ACC112 (cell line): ENCODE measurements around the gene RPL31.

Experiments used
- H2AFZ ChIP-seq: fragments of 200-600 bp; sonication (generic); one replicate; pipeline ENCODE4 v1.6.0; 2017; ENCODE audit warnings: antibody characterized with exemption, low read length; ENCODE audit not compliant: unreplicated experiment
- H3K27ac ChIP-seq: fragments of 200-600 bp; sonication (generic); 2 replicates; pipeline ENCODE4 v1.5.1; 2014; ENCODE audit warnings: low read depth, mild to moderate bottlenecking, antibody characterized with exemption, low read length, moderate library complexity
- H3K27me3 ChIP-seq: fragments of 200-600 bp; sonication (generic); 2 replicates; pipeline ENCODE4 v1.6.1; 2014; ENCODE audit warnings: mild to moderate bottlenecking, antibody characterized with exemption, low read length, moderate library complexity, mixed read lengths; ENCODE audit not compliant: insufficient read depth
- H3K36me3 ChIP-seq: fragments of 200-600 bp; sonication (generic); 2 replicates; pipeline ENCODE4 v1.6.1; 2016; ENCODE audit warnings: mild to moderate bottlenecking, antibody characterized with exemption, low read length, moderate library complexity, mixed read lengths; ENCODE audit not compliant: insufficient read depth
- H3K4me1 ChIP-seq: fragments of 200-600 bp; sonication (generic); one replicate; pipeline ENCODE4 v1.6.1; 2016; ENCODE audit warnings: low read length, mixed read lengths; ENCODE audit not compliant: insufficient read depth, unreplicated experiment, control insufficient read depth
- H3K4me3 ChIP-seq: fragments of 200-600 bp; sonication (generic); 2 replicates; pipeline ENCODE4 v1.5.1; 2014; ENCODE audit warnings: mild to moderate bottlenecking, low read depth, low read length
- H3K79me2 ChIP-seq: fragments of 200-600 bp; sonication (generic); one replicate; pipeline ENCODE4 v1.6.0; 2016; ENCODE audit warnings: low read length; ENCODE audit not compliant: control insufficient read depth, unreplicated experiment, insufficient read depth

The RPL31 gene

DNA sequence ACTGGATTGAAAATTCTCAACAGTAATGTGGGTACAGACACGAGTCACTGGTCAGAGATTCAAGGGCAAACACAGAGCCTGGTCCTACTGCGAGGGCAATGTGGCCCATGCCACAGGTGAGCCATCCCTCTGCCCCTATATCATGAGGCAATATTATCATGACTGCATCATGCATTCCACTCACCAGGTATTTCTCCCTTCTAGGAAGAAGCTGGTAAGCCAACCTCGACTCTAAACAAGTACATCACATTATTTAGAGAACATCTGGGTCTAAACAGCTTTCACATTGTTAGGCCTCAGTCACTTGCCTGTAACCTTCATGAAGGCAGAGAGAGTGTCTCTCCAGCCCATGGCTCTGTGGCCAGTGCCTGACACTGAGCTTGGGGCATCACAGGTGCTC is 14.6 kb upstream of the RPL31 start:
- Histone ChIP-seq H3K27ac (no peak overlapping the region), H3K4me1 (no peaks in the 10 kb centered on the region), H3K79me2 (no peaks in the 10 kb centered on the region), H2AFZ (no peak overlapping the region), H3K27me3 (no peaks in the 10 kb centered on the region), H3K4me3 (no peak overlapping the region), H3K36me3 (no peaks in the 10 kb centered on the region)

DNA sequence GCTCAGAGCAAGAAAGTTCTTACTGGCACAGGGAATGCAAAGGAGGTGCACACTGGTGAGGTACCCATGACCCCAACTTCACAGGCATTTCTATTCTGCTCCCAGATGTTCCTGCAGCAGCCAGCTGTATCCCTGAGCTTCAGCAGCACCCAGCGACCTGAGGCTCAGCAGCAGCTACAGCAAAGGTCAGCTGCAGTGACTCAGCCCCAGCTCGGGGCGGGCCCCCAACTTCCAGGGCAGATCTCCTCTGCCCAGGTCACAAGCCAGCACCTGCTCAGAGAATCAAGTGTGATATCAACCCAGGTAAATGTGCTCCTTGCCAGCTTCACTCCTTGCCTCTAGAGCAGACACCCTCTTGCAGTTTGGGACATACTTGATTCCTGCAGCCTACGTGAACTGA is 14.1 kb upstream of the RPL31 start:
- Histone ChIP-seq H3K27me3 (no peaks in the 10 kb centered on the region), H2AFZ (no peak overlapping the region), H3K79me2 (no peaks in the 10 kb centered on the region), H3K4me1 (no peaks in the 10 kb centered on the region), H3K4me3 (no peak overlapping the region), H3K27ac (no peak overlapping the region), H3K36me3 (no peaks in the 10 kb centered on the region)

DNA sequence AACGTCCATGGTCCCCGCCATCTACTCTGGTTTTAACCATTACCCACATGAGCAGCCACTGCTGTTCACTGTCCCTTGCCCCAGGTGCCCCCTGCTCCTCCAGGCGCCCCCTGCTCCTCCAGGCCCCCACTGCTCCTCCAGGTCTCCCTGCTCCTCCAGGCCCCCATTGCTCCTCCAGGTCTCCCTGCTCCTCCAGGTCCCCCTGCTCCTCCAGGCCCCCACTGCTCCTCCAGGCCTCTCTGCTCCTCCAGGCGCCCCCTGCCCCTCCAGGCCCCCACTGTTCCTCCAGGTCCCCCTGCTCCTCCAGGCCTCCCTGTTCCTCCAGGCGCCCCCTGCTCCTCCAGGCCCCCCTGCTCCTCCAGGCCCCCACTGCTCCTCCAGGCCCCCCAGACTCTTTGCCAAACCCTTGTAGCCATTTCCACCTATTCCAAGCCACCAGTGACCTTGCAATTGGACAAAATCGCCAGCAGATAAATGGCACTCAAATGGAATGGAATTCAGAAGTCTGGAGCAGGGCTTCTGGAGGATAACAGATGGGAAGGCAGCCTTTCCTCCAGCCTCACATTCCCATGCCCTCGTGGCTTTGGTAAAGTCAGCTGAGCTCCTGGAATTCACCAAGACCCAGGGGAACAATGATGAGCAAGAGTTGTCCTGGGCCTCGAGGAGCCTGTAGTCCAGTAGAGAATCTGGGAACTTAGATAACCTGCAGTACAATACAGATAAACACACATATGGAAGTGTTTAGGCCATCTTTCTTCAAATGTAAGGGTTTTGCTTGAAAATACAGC is 13.3 kb upstream of the RPL31 start:
- Histone ChIP-seq H3K4me1 (no peaks in the 10 kb centered on the region), H3K27me3 (no peaks in the 10 kb centered on the region), H2AFZ (no peak overlapping the region)

DNA sequence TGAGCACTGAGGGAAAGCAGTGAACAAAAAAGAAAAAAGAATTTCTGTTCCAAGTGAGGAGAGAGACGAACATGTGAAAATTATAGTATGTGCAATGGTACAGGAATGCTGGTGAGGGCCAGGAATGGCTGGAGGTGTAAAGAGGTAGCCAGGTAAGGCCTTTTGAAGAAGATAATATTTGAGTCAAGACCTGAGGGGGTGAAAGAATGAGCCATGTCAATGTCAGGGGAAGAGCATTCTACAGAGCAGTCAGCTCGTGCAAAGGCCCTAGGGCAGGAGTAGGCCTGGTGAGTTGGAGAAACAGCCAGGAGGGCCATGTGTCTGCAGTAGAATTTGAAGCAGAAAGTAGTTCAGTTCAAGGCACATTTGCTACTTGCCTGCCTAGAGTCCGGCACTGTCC is 12.4 kb upstream of the RPL31 start:
- no peaks in the 10 kb centered on the region for H3K36me3 ChIP-seq
- H3K4me3 ChIP-seq: no peak overlapping the region
- H3K27ac ChIP-seq: no peak overlapping the region
- no peaks in the 10 kb centered on the region for H3K27me3 ChIP-seq
- no peaks in the 10 kb centered on the region for H3K4me1 ChIP-seq
- no peak overlapping the region for H2AFZ ChIP-seq
- no peaks in the 10 kb centered on the region for H3K79me2 ChIP-seq

More for the DNA sequence above, 13.3 kb upstream of the RPL31 start:
- H3K27ac ChIP-seq: no peak overlapping the region
- H3K4me3 ChIP-seq: no peak overlapping the region
- no peaks in the 10 kb centered on the region for H3K79me2 ChIP-seq
- H3K36me3 ChIP-seq: no peaks in the 10 kb centered on the region

DNA sequence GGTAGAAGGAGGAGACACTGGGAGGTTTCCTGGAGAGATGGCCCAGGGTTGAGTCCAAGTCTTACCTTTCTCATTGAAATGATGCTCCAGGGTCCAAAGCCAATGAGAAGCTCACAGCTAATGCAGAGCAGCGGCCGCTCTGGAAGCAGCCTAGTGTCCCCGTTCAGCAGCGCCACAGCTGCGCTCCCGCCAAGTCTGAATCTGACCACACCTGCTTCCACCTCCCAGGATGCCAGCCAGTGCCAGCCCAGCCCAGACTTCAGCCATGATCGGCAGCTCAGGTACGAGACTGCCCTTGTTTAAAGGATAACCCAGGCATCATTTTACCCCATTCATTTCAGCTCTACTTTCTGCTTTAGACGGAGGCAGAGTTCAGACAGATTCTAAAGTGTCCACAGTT is 11.9 kb upstream of the RPL31 start:
- no peak overlapping the region for H3K27ac ChIP-seq
- H3K79me2 ChIP-seq: no peaks in the 10 kb centered on the region
- H2AFZ ChIP-seq: no peak overlapping the region
- H3K4me1 ChIP-seq: no peaks in the 10 kb centered on the region
- H3K36me3 ChIP-seq: no peaks in the 10 kb centered on the region
- H3K4me3 ChIP-seq: no peak overlapping the region
- no peaks in the 10 kb centered on the region for H3K27me3 ChIP-seq

DNA sequence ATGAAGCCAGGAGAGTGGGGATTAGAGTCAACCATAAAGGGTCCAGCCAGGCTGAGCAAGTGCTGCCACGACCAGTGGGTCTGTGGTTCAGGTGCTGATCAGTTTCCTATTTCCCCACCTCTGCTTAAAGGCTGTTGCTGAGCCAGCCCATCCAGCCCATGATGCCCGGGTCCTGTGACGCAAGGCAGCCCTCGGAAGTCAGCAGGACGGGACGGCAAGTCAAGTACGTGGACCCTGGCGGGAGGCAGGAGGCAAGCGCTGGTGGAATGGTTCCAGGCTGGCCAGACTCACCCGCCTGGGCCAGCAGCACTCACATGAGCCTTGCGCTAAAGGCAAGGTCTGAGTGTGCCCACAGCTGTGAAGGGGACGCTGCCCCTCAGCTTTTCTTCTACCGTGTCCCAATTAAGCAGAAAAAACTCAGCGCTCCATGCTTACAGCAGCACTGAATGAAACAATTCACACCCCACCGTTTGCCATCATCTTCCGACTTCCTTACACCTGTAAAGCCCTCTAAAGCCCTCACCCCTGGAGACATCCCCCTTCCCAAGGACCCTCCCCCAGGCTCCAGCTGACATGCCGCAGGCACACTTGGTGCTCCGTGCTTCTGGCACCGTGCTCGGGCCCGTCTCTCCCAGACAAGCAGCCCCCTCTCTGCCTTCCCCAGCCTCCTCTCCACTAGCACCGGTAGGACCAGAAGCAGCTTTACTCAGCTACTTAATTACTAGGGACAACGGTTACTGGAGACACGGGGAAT is 11.3 kb upstream of the RPL31 start:
- Histone ChIP-seq H3K27me3 (no peaks in the 10 kb centered on the region), H3K4me3 (no peak overlapping the region), H3K79me2 (no peaks in the 10 kb centered on the region), H3K36me3 (no peaks in the 10 kb centered on the region), H3K27ac (no peak overlapping the region), H2AFZ (no peak overlapping the region), H3K4me1 (no peaks in the 10 kb centered on the region)

DNA sequence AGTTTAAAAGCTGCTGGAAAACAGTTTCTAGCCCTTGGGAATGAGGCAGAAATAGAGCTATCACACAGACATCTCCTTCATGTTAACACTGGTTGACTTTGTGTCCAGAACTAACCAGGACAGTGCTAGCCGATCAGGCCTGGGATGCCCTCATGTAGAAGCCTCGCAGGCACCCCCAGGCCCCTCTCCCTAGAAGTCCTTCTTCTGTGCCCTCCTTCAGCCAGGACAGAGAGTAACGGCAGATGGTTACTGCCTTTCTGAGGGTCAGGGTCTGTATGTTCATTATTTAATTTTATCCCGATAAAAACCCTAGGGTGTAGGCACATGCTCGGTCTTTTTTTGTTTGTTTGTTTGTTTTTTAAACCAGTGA is 10.7 kb upstream of the RPL31 start:
- H3K4me3 ChIP-seq: no peak overlapping the region
- no peaks in the 10 kb centered on the region for H3K79me2 ChIP-seq
- no peaks in the 10 kb centered on the region for H3K36me3 ChIP-seq
- H3K27ac ChIP-seq: no peak overlapping the region
- H3K4me1 ChIP-seq: no peaks in the 10 kb centered on the region
- no peak overlapping the region for H2AFZ ChIP-seq
- H3K27me3 ChIP-seq: no peaks in the 10 kb centered on the region

DNA sequence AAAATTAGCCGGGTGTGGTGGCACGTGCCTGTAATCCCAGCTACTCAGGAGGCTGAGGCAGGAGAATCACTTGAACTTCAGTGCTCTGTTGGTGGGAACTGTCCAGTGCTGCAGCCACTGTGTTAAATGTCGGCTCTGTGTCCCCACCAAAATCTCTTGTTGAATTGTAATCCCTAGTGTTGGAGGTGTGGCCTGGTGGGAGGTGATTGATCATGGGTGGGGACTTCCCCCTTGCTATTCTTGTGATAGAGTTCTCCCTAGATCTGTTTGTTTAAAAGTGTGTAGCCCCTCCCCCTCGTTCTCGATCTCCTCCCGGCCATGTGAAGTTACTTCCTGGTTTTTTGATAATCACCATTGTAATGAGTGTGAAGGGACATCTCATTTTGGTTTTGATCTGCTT is 9.8 kb upstream of the RPL31 start:
- Histone ChIP-seq H3K4me3 (no peak overlapping the region), H3K36me3 (no peaks in the 10 kb centered on the region), H3K27me3 (no peaks in the 10 kb centered on the region), H2AFZ (no peak overlapping the region), H3K79me2 (no peaks in the 10 kb centered on the region), H3K4me1 (no peaks in the 10 kb centered on the region), H3K27ac (no peak overlapping the region)

DNA sequence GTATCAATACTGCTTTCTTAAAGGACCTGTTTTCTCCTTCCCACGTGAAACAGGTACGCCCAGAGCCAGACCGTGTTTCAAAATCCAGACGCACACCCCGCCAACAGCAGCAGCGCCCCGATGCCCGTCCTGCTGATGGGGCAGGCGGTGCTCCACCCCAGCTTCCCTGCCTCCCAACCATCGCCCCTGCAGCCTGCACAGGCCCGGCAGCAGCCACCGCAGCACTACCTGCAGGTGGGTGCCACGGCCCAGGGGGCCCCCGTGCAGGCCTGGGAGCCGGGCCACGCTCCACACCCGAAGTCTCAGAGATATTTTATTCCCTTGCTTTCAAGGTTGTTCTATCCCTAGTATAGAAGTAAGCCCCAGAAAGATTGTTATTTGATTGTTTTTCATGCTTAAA is 8.8 kb upstream of the RPL31 start:
- no peak overlapping the region for H3K4me3 ChIP-seq
- H2AFZ ChIP-seq: no peak overlapping the region
- no peaks in the 10 kb centered on the region for H3K36me3 ChIP-seq
- no peaks in the 10 kb centered on the region for H3K27me3 ChIP-seq
- H3K4me1 ChIP-seq: no peaks in the 10 kb centered on the region
- H3K27ac ChIP-seq: no peak overlapping the region
- no peaks in the 10 kb centered on the region for H3K79me2 ChIP-seq

DNA sequence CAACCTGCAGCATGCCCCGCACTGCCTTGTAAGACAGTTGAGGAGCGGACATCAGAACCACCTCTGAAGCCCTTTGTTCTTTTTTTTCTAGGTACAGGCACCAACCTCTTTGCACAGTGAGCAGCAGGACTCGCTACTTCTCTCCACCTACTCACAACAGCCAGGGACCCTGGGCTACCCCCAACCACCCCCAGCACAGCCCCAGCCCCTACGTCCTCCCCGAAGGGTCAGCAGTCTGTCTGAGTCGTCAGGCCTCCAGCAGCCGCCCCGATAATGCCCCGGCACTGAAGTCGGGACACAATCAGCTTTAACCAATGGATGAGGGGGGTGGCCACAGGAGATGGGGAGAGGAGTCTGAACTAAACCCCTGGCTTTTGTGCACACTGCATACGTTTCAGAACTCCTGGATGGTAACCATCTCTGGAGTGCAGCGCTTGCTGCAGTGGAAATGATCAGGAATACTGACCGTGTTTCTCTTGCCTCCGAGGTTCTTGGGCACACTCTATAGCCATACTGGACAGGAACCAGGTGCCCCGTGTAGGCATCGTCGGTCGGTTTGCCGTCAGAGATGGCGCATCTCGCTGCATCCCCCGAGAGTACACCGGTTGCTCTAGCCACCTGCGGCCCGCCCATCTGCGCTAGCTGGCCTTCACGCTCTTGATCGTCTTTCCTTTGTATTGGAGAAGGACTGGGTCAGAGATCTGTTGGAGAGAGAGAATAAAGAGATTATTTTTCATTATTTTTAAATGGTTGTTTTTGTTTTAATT is 6.6 kb upstream of the RPL31 start:
- H3K27me3 ChIP-seq: no peaks in the 10 kb centered on the region

More for the DNA sequence above, 6.6 kb upstream of the RPL31 start:
- no peak overlapping the region for H3K4me3 ChIP-seq
- H3K79me2 ChIP-seq: no peaks in the 10 kb centered on the region
- no peaks in the 10 kb centered on the region for H3K4me1 ChIP-seq
- H3K36me3 ChIP-seq: no peaks in the 10 kb centered on the region
- no peak overlapping the region for H2AFZ ChIP-seq
- H3K27ac ChIP-seq: no peak overlapping the region
